WTC11 (cell line): ENCODE data around the gene KIFC3.

Experiments used
- ATF1 ChIP-seq: sonication (generic); formaldehyde crosslinking; IDR thresholded peaks from 2 replicates; pipeline ENCODE4 v1.8.1; 2023; ENCODE audit warnings: mild to moderate bottlenecking, moderate library complexity, missing genetic modification reagents
- NR2C2 ChIP-seq: sonication (generic); formaldehyde crosslinking; IDR thresholded peaks from 2 replicates; pipeline ENCODE4 v1.8.0; 2022; ENCODE audit warnings: mild to moderate bottlenecking, missing genetic modification reagents
- RELA ChIP-seq: sonication (generic); formaldehyde crosslinking; IDR thresholded peaks from 2 replicates; pipeline ENCODE4 v1.8.1; 2022; ENCODE audit warnings: missing genetic modification reagents, mild to moderate bottlenecking, borderline replicate concordance
- TCF7 ChIP-seq: sonication (generic); formaldehyde crosslinking; IDR thresholded peaks from 2 replicates; pipeline ENCODE4 v1.8.0; 2022; ENCODE audit warnings: mild to moderate bottlenecking, low read depth, missing genetic modification reagents, moderate library complexity
- TF ChIP-seq, protein P1 (sequence below): fragments of 200-600 bp; IDR thresholded peaks from 2 replicates; pipeline ENCODE4 v1.8.0; 2022; ENCODE audit warnings: antibody characterized with exemption

DNA sequence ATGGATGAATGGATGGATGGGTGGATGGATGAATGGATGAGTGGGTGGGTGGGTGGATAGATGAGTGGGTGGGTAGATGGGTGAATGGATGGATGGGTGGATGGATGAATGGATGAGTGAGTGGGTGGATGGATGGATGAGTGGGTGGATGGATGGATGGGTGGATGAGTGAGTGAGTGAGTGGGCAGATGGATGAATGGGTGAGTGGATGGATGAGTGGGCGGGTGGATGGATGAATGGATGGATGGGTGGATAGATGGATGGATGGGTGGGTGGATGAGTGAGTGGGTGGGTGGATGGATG, 73.2 kb downstream of the KIFC3 start:
- TF ChIP-seq, protein P1, sequence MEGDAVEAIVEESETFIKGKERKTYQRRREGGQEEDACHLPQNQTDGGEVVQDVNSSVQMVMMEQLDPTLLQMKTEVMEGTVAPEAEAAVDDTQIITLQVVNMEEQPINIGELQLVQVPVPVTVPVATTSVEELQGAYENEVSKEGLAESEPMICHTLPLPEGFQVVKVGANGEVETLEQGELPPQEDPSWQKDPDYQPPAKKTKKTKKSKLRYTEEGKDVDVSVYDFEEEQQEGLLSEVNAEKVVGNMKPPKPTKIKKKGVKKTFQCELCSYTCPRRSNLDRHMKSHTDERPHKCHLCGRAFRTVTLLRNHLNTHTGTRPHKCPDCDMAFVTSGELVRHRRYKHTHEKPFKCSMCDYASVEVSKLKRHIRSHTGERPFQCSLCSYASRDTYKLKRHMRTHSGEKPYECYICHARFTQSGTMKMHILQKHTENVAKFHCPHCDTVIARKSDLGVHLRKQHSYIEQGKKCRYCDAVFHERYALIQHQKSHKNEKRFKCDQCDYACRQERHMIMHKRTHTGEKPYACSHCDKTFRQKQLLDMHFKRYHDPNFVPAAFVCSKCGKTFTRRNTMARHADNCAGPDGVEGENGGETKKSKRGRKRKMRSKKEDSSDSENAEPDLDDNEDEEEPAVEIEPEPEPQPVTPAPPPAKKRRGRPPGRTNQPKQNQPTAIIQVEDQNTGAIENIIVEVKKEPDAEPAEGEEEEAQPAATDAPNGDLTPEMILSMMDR = no peak
- TF ChIP-seq ATF1 (CRISPR knock-in tag) (no peak), TCF7 (CRISPR knock-in tag) (no peak), RELA (no peak), NR2C2 (CRISPR knock-in tag) (no peak)
